GM12892 (cell line): Measurements from ENCODE around the gene HIF3A.
"Not testable (repeated sequence)": the region's sequence is repeated elsewhere in the genome, so short reads cannot be mapped to it uniquely, and the experiment has no call there.

Experiments
- DNase-seq: peaks from one replicate; pipeline ENCODE4 v3.0.0; 2011; ENCODE audit not compliant: insufficient read length
- FAIRE-seq: peaks from 2 replicates; lab custom pipeline; 2011; peaks lifted over from hg19 to GRCh38; lab: Jason Lieb, UNC
- POLR2A ChIP-seq: IDR thresholded peaks from 2 replicates; pipeline ENCODE4 v1.6.1; 2011; ENCODE audit warnings: low read depth, low read length, control low read depth
- POLR2AphosphoS5 ChIP-seq: IDR thresholded peaks from 2 replicates; pipeline ENCODE4 v1.6.1; 2011; ENCODE audit warnings: low read depth, low read length, control low read depth
- TAF1 ChIP-seq: IDR thresholded peaks from 2 replicates; pipeline ENCODE4 v1.6.1; 2011; ENCODE audit warnings: low read depth, mild to moderate bottlenecking, control low read depth, low read length, borderline replicate concordance

HIF3A gene

DNA sequence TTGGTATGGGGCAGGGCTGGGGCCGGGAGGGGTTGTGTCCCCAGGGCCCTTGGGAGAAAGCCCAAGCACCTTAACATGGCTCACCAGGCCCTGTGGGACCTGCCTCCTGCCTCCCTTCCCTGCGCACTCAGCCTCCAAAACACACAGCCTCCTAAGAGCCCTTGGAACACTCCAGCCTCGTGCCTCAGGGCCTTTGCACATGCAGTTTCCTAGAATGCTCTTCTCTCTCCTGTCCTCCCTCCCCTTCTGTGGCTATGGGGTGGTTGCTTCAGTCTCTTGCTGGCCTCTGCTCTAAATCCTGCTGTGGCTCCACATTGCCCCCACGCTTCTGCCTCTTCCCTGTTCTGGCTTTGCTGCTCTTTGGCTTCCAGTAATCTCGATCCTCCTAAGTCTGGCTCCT, 23.7 kb downstream of the HIF3A start:
- TF ChIP-seq POLR2AphosphoS5: no peak
- TF ChIP-seq POLR2A: no peak
- TF ChIP-seq TAF1: no peak
- no peak for DNase-seq
- no peak for FAIRE-seq

DNA sequence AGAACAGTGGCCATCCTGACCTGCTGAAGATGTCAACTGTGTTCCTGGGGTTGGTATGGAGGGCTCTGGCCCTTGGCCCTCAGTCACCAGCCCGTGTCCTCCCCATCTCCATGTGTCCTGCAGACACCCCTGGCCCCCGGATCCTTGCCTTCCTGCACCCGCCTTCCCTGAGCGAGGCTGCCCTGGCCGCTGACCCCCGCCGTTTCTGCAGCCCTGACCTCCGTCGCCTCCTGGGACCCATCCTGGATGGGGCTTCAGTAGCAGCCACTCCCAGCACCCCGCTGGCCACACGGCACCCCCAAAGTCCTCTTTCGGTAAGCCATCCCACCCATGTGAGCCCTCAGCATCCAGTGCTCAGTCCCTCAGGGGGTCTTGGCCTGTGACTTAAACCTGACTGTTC, 24.8 kb downstream of the HIF3A start:
- FAIRE-seq (no peak), DNase-seq (no peak)
- no peak for TF ChIP-seq TAF1
- no peak for TF ChIP-seq POLR2AphosphoS5
- no peak for TF ChIP-seq POLR2A

DNA sequence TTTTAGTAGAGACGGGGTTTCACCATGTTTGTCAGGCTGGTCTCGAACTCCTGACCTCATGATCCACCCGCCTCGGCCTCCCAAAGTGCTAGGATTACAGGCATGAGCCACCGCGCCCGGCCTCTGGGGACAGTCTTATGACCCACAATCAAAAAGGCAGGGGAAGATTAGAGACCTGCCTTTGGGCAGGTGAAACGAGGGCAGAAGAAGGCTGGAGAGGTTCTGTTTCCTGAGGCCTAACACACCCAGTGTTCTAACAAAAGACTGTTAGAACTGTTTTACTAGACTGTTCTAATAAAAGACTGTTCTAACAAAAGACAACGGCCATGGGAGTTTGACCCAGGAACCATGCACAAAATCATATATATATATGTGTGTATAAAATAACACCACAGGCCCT, 26.4 kb downstream of the HIF3A start:
- FAIRE-seq, DNase-seq: not testable (repeated sequence)

GRCh38 chr19:46324277-46324676, 27.4 kb downstream of the HIF3A start:
- TF ChIP-seq POLR2AphosphoS5 (no peak), TAF1 (no peak), POLR2A (no peak)
- FAIRE-seq (no peak), DNase-seq (no peak)

DNA sequence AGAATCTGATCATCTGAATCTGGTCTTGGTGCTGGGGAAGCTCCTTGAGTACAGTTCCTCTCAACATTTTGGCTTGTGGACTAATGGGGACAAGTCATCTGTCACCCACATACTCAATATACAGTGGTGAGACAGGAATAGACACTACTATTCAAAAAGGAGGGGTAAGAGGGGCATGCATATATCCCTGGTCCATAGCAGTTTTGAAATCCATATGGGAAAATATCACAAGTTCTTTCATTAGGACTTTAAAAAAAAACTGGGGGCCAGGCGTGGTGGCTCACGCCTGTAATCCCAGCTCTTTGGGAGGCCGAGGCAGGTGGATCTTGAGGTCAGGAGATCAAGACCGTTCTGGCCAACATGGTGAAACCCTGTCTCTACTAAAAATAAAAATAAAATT, 29.8 kb downstream of the HIF3A start:
- DNase-seq: no peak
- FAIRE-seq: no peak
- TF ChIP-seq POLR2A (no peak), POLR2AphosphoS5 (no peak), TAF1 (no peak)

DNA sequence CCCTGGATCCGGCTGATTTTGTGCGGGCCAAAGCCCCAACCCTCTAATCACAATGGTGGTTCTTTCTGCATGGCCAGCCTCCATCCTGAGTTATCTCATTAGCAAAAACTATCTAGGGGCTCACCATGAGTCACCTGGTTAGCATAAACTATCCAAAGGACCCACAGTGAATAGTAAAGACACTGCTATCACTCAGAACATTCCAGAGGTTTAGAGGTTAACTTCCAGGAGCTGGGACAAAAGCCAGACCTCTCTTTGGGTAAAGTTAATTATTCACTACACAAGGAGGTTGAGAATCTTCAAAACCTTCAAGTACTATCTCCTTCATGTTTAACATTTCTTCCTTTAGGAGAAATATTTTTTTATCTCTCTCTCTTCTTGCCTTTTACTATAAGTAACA, 31.2 kb downstream of the HIF3A start:
- no peak for DNase-seq
- no peak for FAIRE-seq
- TF ChIP-seq TAF1 (no peak), POLR2AphosphoS5 (no peak), POLR2A (no peak)

GRCh38 chr19:46330319-46330918, 33.6 kb downstream of the HIF3A start:
- DNase-seq: no peak
- no peak for FAIRE-seq
- TF ChIP-seq POLR2AphosphoS5 (no peak), POLR2A (no peak), TAF1 (no peak)

DNA sequence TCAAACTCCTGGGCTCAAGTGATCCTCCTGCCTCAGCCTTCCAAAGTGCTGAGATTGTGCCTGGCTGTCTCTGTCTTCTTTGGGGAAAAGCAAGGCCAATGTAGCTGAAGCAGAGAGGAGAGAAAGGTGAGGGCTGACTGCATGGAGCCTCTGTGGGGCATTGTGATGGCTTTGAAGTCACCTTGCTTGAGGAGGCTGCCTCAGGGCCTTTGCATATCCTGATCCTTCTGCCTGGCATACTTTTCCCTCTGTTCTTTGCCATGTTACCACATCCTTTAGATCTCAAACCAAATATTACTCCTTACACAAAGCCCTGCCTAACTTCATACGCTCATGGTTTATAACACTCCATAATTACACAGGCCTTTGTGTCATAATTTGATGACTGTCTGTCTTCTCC, 40.6 kb downstream of the HIF3A start:
- no peak for FAIRE-seq
- TF ChIP-seq POLR2A (no peak), TAF1 (no peak), POLR2AphosphoS5 (no peak)

DNA sequence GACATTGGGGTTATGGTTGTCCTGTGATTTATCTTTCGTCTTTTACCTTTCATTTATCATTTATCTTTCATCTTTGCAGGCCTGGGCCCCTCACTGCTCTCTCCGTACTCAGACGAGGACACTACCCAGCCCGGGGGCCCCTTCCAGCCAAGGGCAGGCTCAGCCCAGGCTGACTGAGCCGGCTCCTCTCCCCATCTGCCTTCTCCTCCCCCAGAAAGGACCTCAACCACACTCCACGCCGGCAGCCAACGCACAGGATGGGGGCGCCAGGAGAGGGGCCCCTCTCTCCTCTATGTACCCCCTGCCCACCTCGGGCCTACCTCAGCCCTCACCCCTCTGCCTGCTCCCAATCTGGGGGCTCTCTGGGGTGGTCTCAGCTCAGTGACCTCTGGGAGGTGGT, 42.6 kb downstream of the HIF3A start:
- DNase-seq (no peak), FAIRE-seq (no peak)
- TF ChIP-seq POLR2AphosphoS5 (no peak), POLR2A (no peak), TAF1 (no peak)

More for the DNA sequence above, 40.6 kb downstream of the HIF3A start:
- no peak for DNase-seq

DNA sequence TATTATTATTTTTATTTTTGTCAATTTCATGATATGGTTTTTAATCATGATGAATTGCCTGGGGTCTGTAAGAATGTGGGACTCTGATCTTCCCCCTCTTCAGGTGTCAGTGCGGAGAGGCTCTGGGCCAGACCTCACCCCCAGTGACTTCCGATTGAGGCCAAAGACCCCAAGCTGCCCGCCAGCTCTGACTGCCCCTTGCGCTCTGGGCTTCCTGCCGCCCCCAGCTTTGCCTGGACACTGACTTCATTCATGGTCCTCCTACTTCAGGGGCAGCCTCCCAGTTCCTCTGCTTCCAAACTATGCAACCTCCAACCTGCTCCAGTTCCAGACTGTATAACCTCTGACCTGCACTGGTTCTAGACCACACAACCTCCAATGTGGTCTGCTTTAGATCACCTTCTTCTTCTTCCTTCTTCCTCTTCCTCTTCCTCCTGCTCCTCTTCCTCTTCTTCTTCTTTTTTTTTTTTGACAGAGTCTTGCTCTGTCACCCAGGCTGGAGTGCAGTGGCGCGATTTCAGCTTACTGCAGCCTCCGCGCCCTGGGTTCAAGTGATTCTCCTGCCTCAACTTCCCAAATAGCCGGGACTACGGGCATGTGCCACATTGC, 43.3 kb downstream of the HIF3A start:
- TF ChIP-seq POLR2A (no peak), TAF1 (no peak), POLR2AphosphoS5 (no peak)
- FAIRE-seq (no peak), DNase-seq (no peak)

GRCh38 chr19:46341937-46342336, 45.1 kb downstream of the HIF3A start:
- DNase-seq (no peak), FAIRE-seq (no peak)
- no peak for TF ChIP-seq POLR2A
- TF ChIP-seq POLR2AphosphoS5: no peak
- no peak for TF ChIP-seq TAF1

GRCh38 chr19:46344363-46344762, 47.5 kb downstream of the HIF3A start:
- TF ChIP-seq POLR2A: no peak
- no peak for TF ChIP-seq POLR2AphosphoS5
- TF ChIP-seq TAF1: no peak
- FAIRE-seq (no peak), DNase-seq (no peak)

- DNase-seq (no peak), FAIRE-seq (no peak)
- TF ChIP-seq POLR2A (no peak), TAF1 (no peak)
Measured at GRCh38 chr19:46345157-46345556, 48.3 kb downstream of the HIF3A start.
